HCT116 (cell line): ENCODE data around the gene MSL1. TPM values are rescaled to one million over a fixed set of nuclear protein-coding genes. Genes with fewer than 3 reads are reported as not detected.

Experiments
- ATAC-seq: fragments of 200-7000 bp; cut with Tn5 transposase; 2 replicates; pipeline ENCODE4 v1.9.1; 2020; ENCODE audit warnings: mild to moderate bottlenecking, moderate library complexity
- BruUV-seq: library from RNA; stranded (reverse); fragments of 400-500 nt; replicated peaks from 2 replicates; lab custom pipeline; 2021; lab: Mats Ljungman, UMichigan
- CTCF ChIA-PET: fragments of 300-600 bp; sonication (Branson Sonifier 250); formaldehyde crosslinking; loops from one replicate; lab custom pipeline; 2021; ENCODE audit warnings: antibody characterized with exemption; lab: Charles Lee
- POLR2A ChIA-PET: fragments of 300-600, 350-600 bp; sonication (Branson Sonifier 250); formaldehyde crosslinking; loops from one replicate; lab custom pipeline; 2021; ENCODE audit warnings: antibody characterized with exemption; lab: Charles Lee
- RAD21 ChIA-PET, 2 experiments: fragments of 300-600 bp; sonication (Branson Sonifier 250); formaldehyde crosslinking; loops; one replicate each; lab custom pipeline; 2023; ENCODE audit warnings: low total read pairs in 2 of 2; ENCODE audit not compliant: uncharacterized antibody in 2 of 2, unreplicated experiment in 2 of 2, low non-redundant PET in 1 of 2; lab: Charles Lee
- DNase-seq: peaks from one replicate; pipeline ENCODE4 v3.0.0-alpha.2; 2010; ENCODE audit warnings: low read depth, low spot score
- H2AFZ ChIP-seq: fragments of 200-600 bp; shearing (Covaris generic), sonication (generic); 2 replicates; pipeline ENCODE4 v1.6.1; 2017; ENCODE audit warnings: low read depth, mixed run types, mixed read lengths, antibody characterized with exemption, low read length; ENCODE audit not compliant: poor library complexity, severe bottlenecking
- H3K27ac ChIP-seq: 2 replicates; pipeline ENCODE4 v1.5.1; 2012; ENCODE audit warnings: low read depth, low read length
- H3K27me3 ChIP-seq: fragments of 200-600 bp; sonication (generic); 2 replicates; pipeline ENCODE4 v1.6.1; 2016; ENCODE audit warnings: mixed run types, low read length, mixed read lengths; ENCODE audit not compliant: insufficient read depth
- H3K36me3 ChIP-seq, 2 experiments: fragments of 200-500 bp in 1 of 2; fragments of 200-600 bp in 1 of 2; sonication (Bioruptor generic) in 1 of 2; sonication (generic) in 1 of 2; 2 replicates each; pipeline versions ENCODE4 v1.5.1 to v1.6.1; 2014 to 2016; ENCODE audit warnings: low read length in 2 of 2, inconsistent platforms in 1 of 2, mixed read lengths in 1 of 2, mixed run types in 1 of 2; ENCODE audit not compliant: insufficient read depth in 2 of 2, control insufficient read depth in 1 of 2
- H3K4me1 ChIP-seq, 2 experiments: fragments of 200-600 bp in 1 of 2; sonication (generic) in 1 of 2; 2 replicates each; pipeline versions ENCODE4 v1.5.1 to v1.6.1; 2012 to 2017; ENCODE audit warnings: low read length in 2 of 2, inconsistent platforms in 1 of 2, mild to moderate bottlenecking in 1 of 2, mixed read lengths in 1 of 2, mixed run types in 1 of 2, moderate library complexity in 1 of 2; ENCODE audit not compliant: insufficient read depth in 2 of 2, control insufficient read depth in 1 of 2
- H3K4me2 ChIP-seq: fragments of 200-600 bp; sonication (generic); 2 replicates; pipeline ENCODE4 v1.6.1; 2017; ENCODE audit warnings: mixed run types, low read length, mixed read lengths
- H3K4me3 ChIP-seq, 2 experiments: fragments of 200-600 bp in 1 of 2; sonication (generic) in 1 of 2; replicated peaks in 1 of 2; 2 replicates each; pipeline ENCODE4 v1.5.1; 2011 to 2016; ENCODE audit warnings: low read length in 2 of 2, control low read depth in 1 of 2, low read depth in 1 of 2, mild to moderate bottlenecking in 1 of 2, mixed read lengths in 1 of 2, mixed run types in 1 of 2
- H3K79me2 ChIP-seq: fragments of 200-600 bp; sonication (generic); 2 replicates; pipeline ENCODE4 v1.6.1; 2017; ENCODE audit warnings: mild to moderate bottlenecking, mixed run types, low read length, moderate library complexity, mixed read lengths; ENCODE audit not compliant: insufficient read depth
- H3K9ac ChIP-seq: fragments of 200-600 bp; sonication (generic); 2 replicates; pipeline ENCODE4 v1.6.1; 2016; ENCODE audit warnings: low read length, mixed read lengths
- H3K9me2 ChIP-seq: fragments of 200-600 bp; sonication (generic), shearing (Covaris generic); 2 replicates; pipeline ENCODE4 v1.6.1; 2017; ENCODE audit warnings: mixed run types, mild to moderate bottlenecking, moderate library complexity; ENCODE audit not compliant: insufficient read depth
- H3K9me3 ChIP-seq, 2 experiments: fragments of 200-500 bp in 1 of 2; fragments of 200-600 bp in 1 of 2; sonication (Bioruptor generic) in 1 of 2; sonication (generic) in 1 of 2; 2 replicates each; pipeline ENCODE4 v1.6.1; 2014 to 2017; ENCODE audit warnings: low read length in 2 of 2, mixed read lengths in 2 of 2, inconsistent platforms in 1 of 2, low read depth in 1 of 2, mild to moderate bottlenecking in 1 of 2, mixed run types in 1 of 2, moderate library complexity in 1 of 2; ENCODE audit not compliant: control insufficient read depth in 1 of 2, insufficient read depth in 1 of 2
- H4K20me1 ChIP-seq: fragments of 200-600 bp; sonication (generic), shearing (Covaris generic); 2 replicates; pipeline ENCODE4 v1.6.1; 2017; ENCODE audit warnings: mixed run types, mild to moderate bottlenecking, moderate library complexity; ENCODE audit not compliant: insufficient read depth
- ATF3 ChIP-seq: IDR thresholded peaks from 2 replicates; pipeline ENCODE4 v1.6.1; 2012
- CBX3 ChIP-seq: IDR thresholded peaks from 2 replicates; pipeline ENCODE4 v1.6.1; 2012; ENCODE audit warnings: low read depth
- ELF1 ChIP-seq: IDR thresholded peaks from 2 replicates; pipeline ENCODE4 v1.6.1; 2012; ENCODE audit warnings: low read depth, borderline replicate concordance
- EZH2 ChIP-seq: fragments of 200-600 bp; sonication (generic); IDR thresholded peaks from 2 replicates; pipeline ENCODE4 v1.6.1; 2017; ENCODE audit warnings: antibody characterized with exemption, mixed run types
- POLR2AphosphoS5 ChIP-seq: IDR thresholded peaks from 2 replicates; pipeline ENCODE4 v1.6.1; 2011; ENCODE audit warnings: mild to moderate bottlenecking, low read depth, low read length, moderate library complexity
- RAD21 ChIP-seq: IDR thresholded peaks from 2 replicates; pipeline ENCODE4 v1.6.1; 2012; ENCODE audit warnings: low read depth, mild to moderate bottlenecking
- REST ChIP-seq: IDR thresholded peaks from 2 replicates; pipeline ENCODE4 v1.6.1; 2012; ENCODE audit warnings: low read depth
- YY1 ChIP-seq: IDR thresholded peaks from 2 replicates; pipeline ENCODE4 v1.6.1; 2011; ENCODE audit warnings: low read length, low read depth, moderate library complexity, mild to moderate bottlenecking; ENCODE audit not compliant: insufficient replicate concordance; ENCODE audit errors: extremely low read depth
- intact Hi-C: fragments of 100-400 bp; cut with micrococcal nuclease; formaldehyde crosslinking; loops from 2 replicates; pipeline ENCODE4 v1.10.0; 2022
- total RNA-seq: library from RNA; stranded (reverse); gene quantifications from one replicate; pipeline ENCODE4 v1.2.1, GENCODE V29; 2021; ENCODE audit not compliant: unreplicated experiment

MSL1 gene
- total RNA-seq, 1 experiment from 2014 or later, result 67.2 TPM

DNA sequence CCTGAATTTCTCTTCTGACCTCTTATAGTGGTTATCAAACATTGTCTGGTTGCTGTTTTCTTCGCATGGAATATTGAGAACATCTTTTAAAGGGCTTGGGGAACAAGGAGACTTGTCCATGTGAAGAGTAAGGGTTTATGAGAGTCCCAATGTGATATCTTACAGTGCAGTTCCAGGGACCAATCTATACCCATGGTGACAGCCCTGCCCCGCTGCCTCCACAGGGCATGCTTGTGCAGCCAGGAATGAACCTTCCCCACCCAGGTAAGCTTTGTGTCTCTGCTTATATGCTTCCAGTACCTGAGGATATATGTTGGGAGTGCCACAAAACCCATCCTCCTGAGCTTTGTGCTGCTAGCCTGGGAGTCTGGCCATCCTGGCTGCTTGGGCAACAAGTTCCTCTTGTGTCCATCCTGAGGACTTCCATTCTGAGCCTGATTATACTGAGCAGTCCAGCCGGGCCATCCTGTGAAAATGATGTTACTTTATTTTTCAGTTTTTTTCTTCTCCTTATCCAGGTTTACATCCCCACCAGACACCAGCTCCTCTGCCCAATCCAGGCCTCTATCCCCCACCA is 46.0 kb downstream of the MSL1 start:
- intact Hi-C loops, result loop anchor here (1.0 kb wide), 2 partner anchors 54 to 154 kb away; no protein-coding TSS in a partner anchor
- ATAC-seq, result peak; percentile 34; the same call in 1 of the 2 replicates
- H3K79me2 ChIP-seq, result peaks cover 23% of the 10 kb centered on the region; the same call in 1 of the 2 replicates
- peak overlapping the region; percentile 18; the same call in 1 of the 2 replicates for H3K27ac ChIP-seq
- DNase-seq, result no peak
- ChIA-PET RAD21 (interaction anchor here (0.6 to 1.5 kb wide), 3 partner anchors 27 to 55 kb away, joined by 3 to 10 read pairs (median 7); partner anchors contain the start of gene CASC3 (in 1 of the 2)), CTCF (interaction anchor here (1.0 to 2.4 kb wide), 10 partner anchors 9 to 295 kb away, joined by 3 to 20 read pairs (median 4); partner anchors contain the start of gene CASC3), POLR2A (interaction anchor here (1.0 to 1.3 kb wide), 2 partner anchors 28 to 47 kb away, joined by 3 to 4 read pairs; partner anchors contain the start of gene CASC3)
- no TSS peak for BruUV-seq
- no peaks in the 10 kb centered on the region for H3K9me2 ChIP-seq
- TF ChIP-seq YY1 (no peak), EZH2 (no peak), CBX3 (no peak), POLR2AphosphoS5 (no peak), REST (no peak), RAD21 (no peak), ELF1 (no peak), ATF3 (no peak)
- no peaks in the 10 kb centered on the region for H3K9me3 ChIP-seq
- H2AFZ ChIP-seq, result no peak overlapping the region
- peaks cover 61 to 64% of the 10 kb centered on the region in 2 experiments for H3K36me3 ChIP-seq
- no peak overlapping the region for H3K4me2 ChIP-seq
- H4K20me1 ChIP-seq, result no peaks in the 10 kb centered on the region
- H3K4me1 ChIP-seq, result peaks cover 0 to 4% of the 10 kb centered on the region in 2 experiments; a peak in 2 of 4 replicates
- H3K27me3 ChIP-seq, result no peaks in the 10 kb centered on the region
- no peak overlapping the region for H3K4me3 ChIP-seq
- H3K9ac ChIP-seq, result no peak overlapping the region
